Cardiac muscle cell (in vitro differentiated cells and primary cell): ENCODE results near the gene TTC9C. TPM values are rescaled to one million over a fixed set of nuclear protein-coding genes. Genes with fewer than 3 reads are reported as not detected.
"Not testable (repeated sequence)": the region's sequence is repeated elsewhere in the genome, so short reads cannot be mapped to it uniquely, and the experiment has no call there.

Source experiments
- DNase-seq, 2 donors: peaks; one replicate each; pipeline versions ENCODE4 v3.0.0 to v3.0.0-alpha.2; 2010 to 2017; ENCODE audit warnings: low read depth in 1 of 2, low spot score in 1 of 2
- H3K27ac ChIP-seq: fragments of 200-600 bp; sonication (generic); 2 replicates; pipeline ENCODE4 v1.5.1; 2016
- H3K27me3 ChIP-seq: fragments of 200-600 bp; sonication (generic); 2 replicates; pipeline ENCODE4 v1.6.0; 2016; ENCODE audit warnings: control low read depth
- H3K36me3 ChIP-seq: fragments of 200-600 bp; sonication (generic); 2 replicates; pipeline ENCODE4 v1.5.1; 2016; ENCODE audit warnings: control low read depth
- H3K4me1 ChIP-seq: fragments of 200-600 bp; sonication (generic); 2 replicates; pipeline ENCODE4 v1.8.1; 2017; ENCODE audit warnings: low read depth, mild to moderate bottlenecking, mixed run types
- H3K4me3 ChIP-seq: fragments of 200-600 bp; sonication (generic); 2 replicates; pipeline ENCODE4 v1.5.1; 2016; ENCODE audit warnings: mild to moderate bottlenecking
- H3K9me3 ChIP-seq: fragments of 200-600 bp; sonication (generic); 2 replicates; pipeline ENCODE4 v1.5.1; 2017; ENCODE audit warnings: low read depth, mild to moderate bottlenecking, control low read depth
- polyA plus RNA-seq: library from polyadenylated mRNA; unstranded; fragments of >200 nt; fragmentation: Nextera tagmentation; extraction: Ambion mirVana; gene quantifications from 2 replicates; pipeline ENCODE4 v1.2.1, GENCODE V29; 2016
- total RNA-seq: library from RNA; depleted of rRNA; stranded (reverse); fragments of >200 nt; gene quantifications from 2 replicates; pipeline ENCODE4 v1.2.3, GENCODE V29; 2016
- TF ChIP-seq, protein P1 (sequence below): IDR thresholded peaks from 2 replicates; pipeline ENCODE4 v1.5.1; 2012; ENCODE audit warnings: low read depth, mild to moderate bottlenecking, low read length

Gene TTC9C
- total and polyA plus RNA-seq, 2 experiments from 2014 or later: 37.3 to 39.0 TPM

DNA sequence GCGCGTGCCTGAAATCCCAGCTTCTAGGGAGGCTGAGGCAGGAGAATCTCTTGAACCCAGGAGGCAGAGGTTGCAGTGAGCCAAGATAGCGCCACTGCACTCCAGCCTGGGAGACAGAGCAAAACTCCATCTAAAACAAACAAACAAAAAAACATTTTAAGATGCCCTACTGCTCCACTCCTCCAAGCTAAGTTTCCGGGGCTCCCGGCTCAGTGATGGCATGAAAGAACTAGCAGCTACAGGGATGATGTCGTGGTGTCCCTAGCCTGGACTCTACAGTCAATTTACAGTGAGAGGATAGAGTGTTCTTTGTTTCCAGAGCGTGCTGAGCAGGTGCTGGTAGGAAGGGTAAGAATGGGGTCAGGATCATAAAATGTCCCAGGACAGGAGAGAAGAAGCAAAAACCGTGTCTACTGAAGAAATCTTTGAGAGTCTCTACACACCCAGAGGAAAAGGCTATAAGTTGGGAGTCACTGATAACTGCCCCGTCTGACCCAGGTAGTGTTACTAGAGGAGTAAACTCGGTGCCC lies 26.9 kb downstream of the TTC9C start:
- no peak overlapping the region for H3K4me3 ChIP-seq
- H3K27me3 ChIP-seq: no peaks in the 10 kb centered on the region
- peaks cover 6% of the 10 kb centered on the region for H3K4me1 ChIP-seq
- peak overlapping the region; percentile 86 for H3K27ac ChIP-seq
- H3K9me3 ChIP-seq: no peaks in the 10 kb centered on the region
- peaks cover 3% of the 10 kb centered on the region for H3K36me3 ChIP-seq
- TF ChIP-seq, protein P1, sequence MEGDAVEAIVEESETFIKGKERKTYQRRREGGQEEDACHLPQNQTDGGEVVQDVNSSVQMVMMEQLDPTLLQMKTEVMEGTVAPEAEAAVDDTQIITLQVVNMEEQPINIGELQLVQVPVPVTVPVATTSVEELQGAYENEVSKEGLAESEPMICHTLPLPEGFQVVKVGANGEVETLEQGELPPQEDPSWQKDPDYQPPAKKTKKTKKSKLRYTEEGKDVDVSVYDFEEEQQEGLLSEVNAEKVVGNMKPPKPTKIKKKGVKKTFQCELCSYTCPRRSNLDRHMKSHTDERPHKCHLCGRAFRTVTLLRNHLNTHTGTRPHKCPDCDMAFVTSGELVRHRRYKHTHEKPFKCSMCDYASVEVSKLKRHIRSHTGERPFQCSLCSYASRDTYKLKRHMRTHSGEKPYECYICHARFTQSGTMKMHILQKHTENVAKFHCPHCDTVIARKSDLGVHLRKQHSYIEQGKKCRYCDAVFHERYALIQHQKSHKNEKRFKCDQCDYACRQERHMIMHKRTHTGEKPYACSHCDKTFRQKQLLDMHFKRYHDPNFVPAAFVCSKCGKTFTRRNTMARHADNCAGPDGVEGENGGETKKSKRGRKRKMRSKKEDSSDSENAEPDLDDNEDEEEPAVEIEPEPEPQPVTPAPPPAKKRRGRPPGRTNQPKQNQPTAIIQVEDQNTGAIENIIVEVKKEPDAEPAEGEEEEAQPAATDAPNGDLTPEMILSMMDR: no peak
- DNase-seq: no peak

DNA sequence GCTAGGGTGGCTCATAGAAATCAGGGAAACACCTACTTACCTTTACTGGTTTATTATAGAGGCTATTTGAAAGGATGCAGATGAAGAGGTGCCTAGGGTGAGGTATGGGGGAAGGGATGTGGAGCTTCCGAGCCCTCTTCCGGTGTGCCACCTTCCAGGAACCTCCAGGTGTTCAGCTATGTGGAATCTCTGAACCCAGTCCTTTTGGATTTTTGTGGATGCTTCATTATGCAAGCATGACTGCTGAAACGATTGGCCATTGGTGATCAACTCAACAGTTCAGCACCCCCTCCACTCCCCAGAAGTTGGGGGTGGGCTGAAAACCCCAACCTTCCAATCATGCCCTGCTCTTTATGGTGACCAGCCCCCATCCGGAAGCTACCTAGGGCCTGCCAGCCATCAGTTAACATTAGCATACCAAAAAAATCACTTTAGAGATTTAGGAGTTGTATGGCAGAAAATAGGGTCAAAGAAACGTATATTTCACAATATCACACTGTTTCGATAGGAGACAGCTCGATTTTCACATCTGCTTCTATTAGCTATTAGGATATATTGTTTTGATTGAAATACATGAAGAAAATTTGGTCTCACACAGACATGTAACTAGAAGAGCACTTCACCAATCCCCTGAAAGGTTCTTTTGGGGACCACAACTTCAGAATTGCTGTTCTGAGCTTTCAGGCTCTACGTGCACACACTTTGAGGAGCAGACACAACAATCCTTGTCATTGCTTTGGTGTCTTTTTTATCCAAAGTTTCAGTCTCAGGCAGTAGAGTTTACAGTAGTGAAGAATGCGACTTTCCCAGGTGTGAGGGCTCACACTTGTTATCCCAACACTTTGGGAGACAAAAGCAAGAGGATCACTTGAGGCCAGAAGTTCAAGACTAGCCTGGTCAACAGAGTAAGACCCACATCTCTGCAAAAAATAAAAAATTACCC lies 29.8 kb downstream of the TTC9C start:
- H3K27ac ChIP-seq: peak overlapping the region; percentile 19

DNA sequence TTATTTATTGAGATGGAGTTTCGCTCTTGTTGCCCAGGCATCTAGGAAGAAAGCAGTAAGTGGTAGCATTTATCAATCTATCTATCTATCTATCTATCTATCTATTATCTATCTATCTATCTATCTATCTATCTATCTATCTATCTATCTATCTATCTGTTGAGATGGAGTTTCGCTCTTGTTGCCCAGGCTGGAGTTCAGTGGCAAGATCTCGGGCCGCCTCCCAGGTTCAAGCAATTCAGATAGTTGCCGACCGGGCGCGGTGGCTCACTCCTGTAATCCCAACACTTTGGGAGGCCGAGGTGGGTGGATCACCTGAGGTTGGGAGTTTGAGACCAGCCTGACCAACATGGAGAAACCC lies 32.6 kb downstream of the TTC9C start:
- peak overlapping the region; percentile 66 for H3K27ac ChIP-seq
- not testable (repeated sequence) for H3K9me3 ChIP-seq, H3K36me3 ChIP-seq, H3K4me1 ChIP-seq, H3K27me3 ChIP-seq, DNase-seq
- peak overlapping the region; percentile 70 for H3K4me3 ChIP-seq

More for the DNA sequence above, 29.8 kb downstream of the TTC9C start:
- no peaks in the 10 kb centered on the region for H3K27me3 ChIP-seq
- no peak for DNase-seq
- TF ChIP-seq, protein P1: no peak
- H3K36me3 ChIP-seq: no peaks in the 10 kb centered on the region
- peaks cover 8% of the 10 kb centered on the region for H3K4me1 ChIP-seq
- H3K4me3 ChIP-seq: no peak overlapping the region
- H3K9me3 ChIP-seq: no peaks in the 10 kb centered on the region

DNA sequence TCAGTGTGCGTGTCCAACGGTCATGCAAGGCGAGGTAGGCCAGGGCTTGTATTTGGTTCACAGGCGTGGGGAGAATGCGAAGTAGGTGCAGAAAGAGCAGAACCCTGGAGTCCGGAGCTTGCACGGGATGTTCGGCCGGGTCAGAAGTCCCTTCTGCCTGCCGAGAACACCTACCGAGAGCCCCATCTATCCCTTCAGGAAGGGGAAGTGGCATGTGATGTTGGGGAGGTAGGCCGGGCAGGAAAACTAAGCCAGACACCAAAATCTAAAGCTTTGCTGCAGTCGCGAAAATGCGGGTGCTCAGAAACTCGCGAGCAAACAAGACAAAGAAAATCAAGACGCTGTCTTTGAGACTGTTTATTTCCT lies 42.5 kb downstream of the TTC9C start:
- Histone ChIP-seq H3K27ac (peak overlapping the region; percentile 93), H3K27me3 (no peaks in the 10 kb centered on the region), H3K4me1 (peaks cover 4% of the 10 kb centered on the region), H3K4me3 (peak overlapping the region; percentile 59), H3K36me3 (peaks cover 11% of the 10 kb centered on the region), H3K9me3 (no peaks in the 10 kb centered on the region)
- TF ChIP-seq, protein P1: no peak
- DNase-seq: no peak

DNA sequence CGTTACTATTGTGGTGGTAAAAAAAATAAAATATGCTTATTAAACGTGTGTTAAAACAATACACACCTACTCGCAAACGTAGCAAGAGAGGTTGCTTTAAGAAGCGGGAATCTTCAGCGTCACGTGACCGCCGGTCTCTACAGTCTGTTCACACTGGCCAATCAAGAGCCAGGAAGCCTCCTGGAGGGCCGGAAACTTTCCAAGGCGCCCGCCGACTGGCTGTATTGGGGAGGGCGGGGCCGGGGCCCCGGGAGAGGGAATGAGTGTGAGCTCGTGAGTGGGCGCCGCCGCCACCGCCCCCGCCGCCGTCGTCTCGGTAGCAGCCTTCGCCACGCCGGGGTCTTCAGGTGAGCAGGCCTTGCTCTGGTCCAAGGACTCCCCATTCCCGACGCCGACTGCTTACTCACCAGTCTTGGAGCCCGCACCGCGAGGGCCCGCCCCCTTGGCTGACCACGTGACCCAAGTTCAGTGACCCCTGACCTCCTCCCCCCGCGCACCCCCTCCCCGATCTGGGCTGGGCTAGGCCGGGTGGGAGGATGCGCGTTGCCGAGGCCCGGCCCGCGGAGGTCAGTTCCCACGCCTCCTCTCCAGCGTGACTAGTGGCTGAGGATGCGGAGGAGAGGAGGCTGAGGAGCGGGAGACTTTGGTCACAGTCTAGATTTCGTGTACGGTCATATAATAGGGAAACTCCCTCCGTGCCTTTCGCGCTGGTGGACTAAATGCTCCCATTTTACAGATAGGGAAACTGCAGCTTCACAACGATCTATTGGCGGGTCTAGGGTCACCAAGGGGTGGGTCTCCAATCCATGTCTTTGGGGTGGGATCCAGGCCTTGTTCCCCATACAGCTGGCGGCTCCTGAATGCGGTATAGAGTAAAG lies 43.1 kb downstream of the TTC9C start, which contains the start of gene TAF6L:
Gene TAF6L, plus strand, starts transcription at position 253 of the 878 bp plus-strand sequence. CDS start 4,388 bp downstream, outside the sequence.
- Histone ChIP-seq H3K4me3 (peak within 1 kb of the TSS; percentile 59), H3K36me3 (peaks cover 10% of the 10 kb centered on the region), H3K4me1 (peaks cover 4% of the 10 kb centered on the region), H3K27me3 (no peaks in the 10 kb centered on the region), H3K27ac (peak within 1 kb of the TSS; percentile 93), H3K9me3 (no peaks in the 10 kb centered on the region)
- TF ChIP-seq, protein P1: no peak
- DNase-seq: peak; percentile 97 to 99
